ENCODE results near the gene CUBN. TPM values are rescaled to one million over a fixed set of nuclear protein-coding genes. Genes with fewer than 3 reads are reported as not detected.

Gene CUBN
- total RNA-seq, 4 donors from 2014 or later = 0.37 to 1.5 (median 1.1) TPM

DNA sequence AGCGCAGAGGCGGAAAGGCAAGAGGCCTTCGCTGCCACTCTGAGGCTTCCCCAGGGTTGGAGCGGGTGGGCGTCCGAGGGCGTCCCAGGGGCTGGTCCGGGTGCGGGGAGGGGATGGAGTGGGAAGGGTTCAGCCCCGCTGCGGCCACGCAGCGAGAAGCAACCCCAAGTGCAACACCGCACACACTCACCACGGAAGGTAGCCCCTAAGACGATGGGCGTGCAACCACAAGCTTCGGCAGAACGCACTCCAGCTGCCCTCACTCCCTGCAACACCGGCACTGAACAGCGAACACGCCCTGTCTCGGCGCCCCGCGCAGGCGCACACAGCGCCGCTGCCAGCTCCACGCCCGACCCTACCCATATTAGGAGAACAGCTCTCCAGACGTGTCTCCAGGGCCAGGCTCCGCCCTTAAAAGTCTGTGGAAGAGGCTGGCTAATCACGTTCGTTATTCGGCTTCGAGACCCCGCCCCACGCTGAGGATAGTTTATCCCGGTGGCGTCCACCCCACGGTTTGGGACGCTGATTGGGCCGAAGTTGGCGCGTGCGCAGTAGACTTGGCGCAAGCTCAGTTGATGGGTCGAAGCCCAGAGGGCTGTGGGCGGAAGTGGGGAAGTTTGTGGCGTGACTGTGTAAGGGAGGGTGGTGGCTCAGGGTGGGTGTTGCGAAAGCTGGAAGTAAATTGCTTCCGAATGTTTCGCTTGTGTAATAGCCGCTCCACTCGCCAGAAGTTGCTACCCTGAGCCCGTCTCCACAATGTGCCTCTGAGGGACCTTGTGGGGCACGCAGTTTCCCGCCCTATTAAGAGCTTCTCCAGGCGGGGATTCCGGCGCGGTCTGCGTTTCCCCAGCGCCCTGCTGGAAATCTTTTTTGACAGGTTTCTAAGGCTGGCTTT is 312.2 kb downstream of the CUBN start, which contains the start of gene RSU1:
TSS of gene RSU1 (minus strand) at position 300 of the 895 bp plus-strand sequence. CDS start 343 bp downstream, outside the sequence.
- 0% methylated on average over 59 of the region's 65 CpGs; no CpG with 5 or more reads in 1 of the 2 donors for WGBS, 2 donors (ENCODE audit: low coverage in 1 of 2)
- peaks cover 4 to 6% of the 10 kb centered on the region in 2 donors for H3K9me3 ChIP-seq
- intact Hi-C loops (cut with DNase I; ENCODE audit: low total_unique reads) = no loop called here
- H3K27ac ChIP-seq = peak within 1 kb of the TSS; percentile 87 to 95 (median 94)
- H3K4me3 ChIP-seq = peak within 1 kb of the TSS; percentile 62 to 80 (median 70)
- no peaks in the 10 kb centered on the region for H3K27me3 ChIP-seq
- peaks cover 10 to 36% (median 14%) of the 10 kb centered on the region in 4 donors for H3K4me1 ChIP-seq
- DNase-seq = peak; percentile 100
- in situ Hi-C loops (cut with MboI; ENCODE audit: low pct_ligation_motif_present in 1 of 4, low pct_unique_long_range_greater_than_20kb in 1 of 4, low sequenced_read_pairs in 3 of 4) = loop anchor here in 1 of 4 donors (25.0 kb wide), 1 partner anchor 820 kb away; the partner anchor contains the start of gene STAM
- no peaks in the 10 kb centered on the region for H3K36me3 ChIP-seq
- TF ChIP-seq EP300 (IDR thresholded peaks at IDR 0.05; ENCODE audit: low read depth) = peak; percentile 2
- TF ChIP-seq, protein P1, sequence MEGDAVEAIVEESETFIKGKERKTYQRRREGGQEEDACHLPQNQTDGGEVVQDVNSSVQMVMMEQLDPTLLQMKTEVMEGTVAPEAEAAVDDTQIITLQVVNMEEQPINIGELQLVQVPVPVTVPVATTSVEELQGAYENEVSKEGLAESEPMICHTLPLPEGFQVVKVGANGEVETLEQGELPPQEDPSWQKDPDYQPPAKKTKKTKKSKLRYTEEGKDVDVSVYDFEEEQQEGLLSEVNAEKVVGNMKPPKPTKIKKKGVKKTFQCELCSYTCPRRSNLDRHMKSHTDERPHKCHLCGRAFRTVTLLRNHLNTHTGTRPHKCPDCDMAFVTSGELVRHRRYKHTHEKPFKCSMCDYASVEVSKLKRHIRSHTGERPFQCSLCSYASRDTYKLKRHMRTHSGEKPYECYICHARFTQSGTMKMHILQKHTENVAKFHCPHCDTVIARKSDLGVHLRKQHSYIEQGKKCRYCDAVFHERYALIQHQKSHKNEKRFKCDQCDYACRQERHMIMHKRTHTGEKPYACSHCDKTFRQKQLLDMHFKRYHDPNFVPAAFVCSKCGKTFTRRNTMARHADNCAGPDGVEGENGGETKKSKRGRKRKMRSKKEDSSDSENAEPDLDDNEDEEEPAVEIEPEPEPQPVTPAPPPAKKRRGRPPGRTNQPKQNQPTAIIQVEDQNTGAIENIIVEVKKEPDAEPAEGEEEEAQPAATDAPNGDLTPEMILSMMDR (IDR thresholded peaks at IDR 0.05) = peak in 1 of 5 experiments; percentile 5
- peak; percentile 87 to 94 (median 93) for TF ChIP-seq POLR2AphosphoS5 (IDR thresholded peaks at IDR 0.05)
- peak; percentile 78 for TF ChIP-seq POLR2A (IDR thresholded peaks at IDR 0.05)

DNA sequence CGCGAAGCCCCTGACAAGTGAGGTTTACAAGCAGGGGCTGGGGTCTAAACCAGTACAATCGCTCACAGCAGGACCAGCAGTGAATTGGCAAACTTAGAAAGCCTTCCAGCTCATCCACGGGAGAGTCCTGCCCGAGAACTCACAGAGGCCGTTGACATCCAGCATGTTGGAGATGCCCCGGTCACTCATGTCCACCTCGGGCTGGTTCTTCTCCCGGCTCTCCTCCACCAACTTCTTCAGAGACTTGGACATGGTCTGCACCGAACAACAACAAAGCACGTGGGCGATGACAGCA is 312.8 kb downstream of the CUBN start:
- WGBS, 2 donors (ENCODE audit: low coverage in 1 of 2) = 4% methylated on average over 12 of the region's 12 CpGs; no CpG with 5 or more reads in 1 of the 2 donors
- Histone ChIP-seq H3K9me3 (peaks cover 0 to 1% of the 10 kb centered on the region in 2 donors), H3K4me3 (peak overlapping the region; percentile 59 to 80 (median 70)), H3K27ac (peak overlapping the region; percentile 84 to 95 (median 88)), H3K27me3 (no peaks in the 10 kb centered on the region), H3K36me3 (no peaks in the 10 kb centered on the region), H3K4me1 (peaks cover 10 to 36% (median 14%) of the 10 kb centered on the region in 4 donors)
- no peak for TF ChIP-seq EP300 (IDR thresholded peaks at IDR 0.05; ENCODE audit: low read depth)
- no peak for TF ChIP-seq POLR2A (IDR thresholded peaks at IDR 0.05)
- no peak for TF ChIP-seq POLR2AphosphoS5 (IDR thresholded peaks at IDR 0.05)
- TF ChIP-seq, protein P1 (IDR thresholded peaks at IDR 0.05) = no peak
- in situ Hi-C loops (cut with MboI; ENCODE audit: low pct_ligation_motif_present in 1 of 4, low pct_unique_long_range_greater_than_20kb in 1 of 4, low sequenced_read_pairs in 3 of 4) (loop anchor here in 1 of 4 donors (25.0 kb wide), 1 partner anchor 821 kb away; the partner anchor contains the start of gene STAM), intact Hi-C loops (cut with DNase I; ENCODE audit: low total_unique reads) (no loop called here)
- no peak for DNase-seq

DNA sequence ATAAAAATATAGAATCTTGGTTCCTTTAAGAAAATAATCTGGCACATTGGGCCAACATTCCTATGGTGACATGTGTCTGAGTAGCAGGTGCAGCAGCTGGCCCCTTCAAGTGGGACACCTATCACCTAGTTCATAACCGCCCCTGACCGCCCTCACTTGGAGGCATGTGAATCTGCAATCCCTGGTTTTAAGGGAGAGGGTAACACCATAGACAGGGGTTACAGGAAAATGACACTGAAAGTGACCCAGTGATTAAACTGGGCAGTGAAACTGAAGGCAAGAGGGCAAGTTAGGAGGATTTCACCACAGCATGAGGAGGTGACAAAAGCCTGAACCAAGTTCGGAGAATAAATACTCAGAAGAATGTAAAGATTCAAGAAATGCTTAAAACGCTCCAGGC is 313.4 kb downstream of the CUBN start:
- no peaks in the 10 kb centered on the region for H3K9me3 ChIP-seq
- no peak for DNase-seq
- H3K27me3 ChIP-seq = no peaks in the 10 kb centered on the region
- peaks cover 10 to 36% (median 14%) of the 10 kb centered on the region in 4 donors for H3K4me1 ChIP-seq
- TF ChIP-seq POLR2A (IDR thresholded peaks at IDR 0.05) = no peak
- no peak for TF ChIP-seq POLR2AphosphoS5 (IDR thresholded peaks at IDR 0.05)
- TF ChIP-seq, protein P1 (IDR thresholded peaks at IDR 0.05) = no peak
- TF ChIP-seq EP300 (IDR thresholded peaks at IDR 0.05; ENCODE audit: low read depth) = no peak
- WGBS, 2 donors (ENCODE audit: low coverage in 1 of 2) = 47 to 63% methylated on average over 4 of the region's 4 CpGs
- intact Hi-C loops (cut with DNase I; ENCODE audit: low total_unique reads) = no loop called here
- no peaks in the 10 kb centered on the region for H3K36me3 ChIP-seq
- H3K27ac ChIP-seq = peak overlapping the region in 1 of 4 donors; percentile 90
- in situ Hi-C loops (cut with MboI; ENCODE audit: low pct_ligation_motif_present in 1 of 4, low pct_unique_long_range_greater_than_20kb in 1 of 4, low sequenced_read_pairs in 3 of 4) = loop anchor here in 1 of 4 donors (25.0 kb wide), 1 partner anchor 821 kb away; the partner anchor contains the start of gene STAM
- H3K4me3 ChIP-seq = peak overlapping the region; percentile 59 to 80 (median 70)

DNA sequence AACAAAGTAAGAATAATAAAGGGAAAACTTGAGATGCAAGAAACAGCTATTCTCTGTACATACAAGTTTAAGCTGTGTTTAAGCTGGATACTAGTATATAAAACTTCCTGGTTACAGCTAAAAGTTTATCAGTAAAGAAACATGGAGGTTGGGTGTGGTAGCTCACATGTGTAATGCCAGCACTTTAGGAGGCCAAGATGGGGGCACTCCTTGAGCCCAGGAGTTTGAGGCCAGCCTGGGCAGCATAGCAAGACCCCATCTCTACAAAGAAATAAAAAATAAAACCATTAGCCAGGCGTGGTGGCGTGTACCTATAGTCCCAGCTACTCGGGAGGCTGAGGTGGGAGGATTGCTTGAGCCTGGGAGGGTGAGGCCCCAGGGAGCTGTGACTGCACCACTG is 315.6 kb downstream of the CUBN start:
- no peaks in the 10 kb centered on the region for H3K27me3 ChIP-seq
- in situ Hi-C loops (cut with MboI; ENCODE audit: low pct_ligation_motif_present in 1 of 4, low pct_unique_long_range_greater_than_20kb in 1 of 4, low sequenced_read_pairs in 3 of 4) (loop anchor here in 1 of 4 donors (25.0 kb wide), 1 partner anchor 823 kb away; the partner anchor contains the start of gene STAM), intact Hi-C loops (cut with DNase I; ENCODE audit: low total_unique reads) (no loop called here)
- H3K27ac ChIP-seq = no peak overlapping the region
- no peak overlapping the region for H3K4me3 ChIP-seq
- 90 to 100% methylated on average over 2 to 3 of the region's 3 CpGs for WGBS, 2 donors (ENCODE audit: low coverage in 1 of 2)
- no peak for TF ChIP-seq POLR2AphosphoS5 (IDR thresholded peaks at IDR 0.05)
- TF ChIP-seq, protein P1 (IDR thresholded peaks at IDR 0.05) = no peak
- no peak for TF ChIP-seq POLR2A (IDR thresholded peaks at IDR 0.05)
- TF ChIP-seq EP300 (IDR thresholded peaks at IDR 0.05; ENCODE audit: low read depth) = no peak
- no peaks in the 10 kb centered on the region for H3K9me3 ChIP-seq
- DNase-seq = no peak
- no peaks in the 10 kb centered on the region for H3K36me3 ChIP-seq
- H3K4me1 ChIP-seq = peaks cover 10 to 36% (median 14%) of the 10 kb centered on the region in 4 donors

Measured in transverse colon (tissue), 4 donors.